Thyroid gland (tissue), 4 donors: ENCODE results near the gene OPN4. TPM values are rescaled to one million over a fixed set of nuclear protein-coding genes. Genes with fewer than 3 reads are reported as not detected.

Source experiments
- DNase-seq, 2 donors: peaks; one replicate each; pipeline ENCODE4 v3.0.0-alpha.2; 2019
- H3K27ac ChIP-seq, 3 donors: fragments of 200-600 bp; sonication (generic); 1 replicate in 2 of 3; 2 replicates in 1 of 3; pipeline ENCODE4 v1.5.1; 2016 to 2019; ENCODE audit warnings: mild to moderate bottlenecking in 1 of 3, moderate library complexity in 1 of 3
- H3K27me3 ChIP-seq: fragments of 200-600 bp; sonication (generic); one replicate; pipeline ENCODE4 v1.5.1; 2019
- H3K36me3 ChIP-seq, 2 donors: fragments of 200-600 bp; sonication (generic); one replicate each; pipeline ENCODE4 v1.5.1; 2016 to 2019
- H3K4me1 ChIP-seq, 2 donors: fragments of 200-600 bp; sonication (generic); one replicate each; pipeline ENCODE4 v1.5.1; 2017 to 2019
- H3K4me3 ChIP-seq, 3 donors: fragments of 200-600 bp; sonication (generic); replicated peaks in 1 of 3; 1 replicate in 2 of 3; 2 replicates in 1 of 3; pipeline ENCODE4 v1.5.1; 2016; ENCODE audit warnings: mild to moderate bottlenecking in 1 of 3
- H3K9me3 ChIP-seq: fragments of 200-600 bp; sonication (generic); one replicate; pipeline ENCODE4 v1.5.1; 2017
- CTCF ChIP-seq, 6 experiments: fragments of 200-600 bp in 3 of 6; fragments of 450-650 bp in 3 of 6; sonication (generic) in 3 of 6; IDR thresholded peaks; one replicate each; pipeline ENCODE4 v1.5.1; 2016 to 2019; ENCODE audit warnings: antibody characterized with exemption in 6 of 6, mild to moderate bottlenecking in 2 of 6, inconsistent platforms in 1 of 6, moderate library complexity in 1 of 6
- POLR2A ChIP-seq, 2 donors: fragments of 450-650 bp; IDR thresholded peaks; one replicate each; pipeline ENCODE4 v1.6.1; 2017; ENCODE audit warnings: antibody characterized with exemption in 2 of 2, mild to moderate bottlenecking in 2 of 2, moderate library complexity in 1 of 2
- WGBS, 2 donors: methylation state at CpG; one replicate each; pipeline ENCODE4 v1.1.5; 2017; 5-methylcytosine and 5-hydroxymethylcytosine counted together
- intact Hi-C: fragments of 100-400 bp; cut with DNase I; formaldehyde crosslinking; loops from one replicate; pipeline ENCODE4 v1.15.1; 2023
- total RNA-seq, 4 donors: library from RNA; depleted of rRNA; stranded (reverse); fragments of >200 nt; gene quantifications; one replicate each; pipeline ENCODE4 v1.2.3, GENCODE V29; 2016

Gene OPN4
- total RNA-seq, 4 donors from 2014 or later = 0.24 TPM; not detected in 3

GRCh38 chr10:86668297-86669165, 14.2 kb downstream of the OPN4 start, which contains the start of gene LDB3:
LDB3 (plus strand) TSS chr10:86668511; CDS start chr10:86668692, 181 bp downstream.
- Histone ChIP-seq H3K4me1 (peaks cover 15 to 23% of the 10 kb centered on the region in 2 donors), H3K36me3 (no peaks in the 10 kb centered on the region), H3K27me3 (no peaks in the 10 kb centered on the region), H3K4me3 (no peak within 1 kb of the TSS), H3K9me3 (no peaks in the 10 kb centered on the region), H3K27ac (peak within 1 kb of the TSS in 1 of 3 donors; percentile 17)
- intact Hi-C loops = no loop called here
- DNase-seq = peak; percentile 20 to 35
- 60 to 79% methylated on average over 9 to 13 of the region's 23 CpGs for WGBS, 2 donors
- TF ChIP-seq CTCF (IDR thresholded peaks at IDR 0.05) = no peak
- no peak for TF ChIP-seq POLR2A (IDR thresholded peaks at IDR 0.05)

- intact Hi-C loops = no loop called here
- Histone ChIP-seq H3K27me3 (no peaks in the 10 kb centered on the region), H3K36me3 (no peaks in the 10 kb centered on the region), H3K4me1 (peaks cover 17 to 39% of the 10 kb centered on the region in 2 donors), H3K4me3 (no peak overlapping the region), H3K27ac (no peak overlapping the region), H3K9me3 (no peaks in the 10 kb centered on the region)
- DNase-seq = no peak
- WGBS, 2 donors = 74 to 80% methylated on average over 2 to 8 of the region's 8 CpGs
- TF ChIP-seq POLR2A (IDR thresholded peaks at IDR 0.05) = no peak
- TF ChIP-seq CTCF (IDR thresholded peaks at IDR 0.05) = no peak
These were observed 16.0 kb downstream of the OPN4 start for GRCh38 chr10:86670290-86670811.

- Histone ChIP-seq H3K9me3 (no peaks in the 10 kb centered on the region), H3K4me1 (peaks cover 17 to 39% of the 10 kb centered on the region in 2 donors), H3K4me3 (no peak overlapping the region), H3K27ac (no peak overlapping the region), H3K27me3 (no peaks in the 10 kb centered on the region), H3K36me3 (no peaks in the 10 kb centered on the region)
- no peak for DNase-seq
- no peak for TF ChIP-seq CTCF (IDR thresholded peaks at IDR 0.05)
- no peak for TF ChIP-seq POLR2A (IDR thresholded peaks at IDR 0.05)
- WGBS, 2 donors = 89 to 90% methylated on average over 6 to 8 of the region's 8 CpGs
- intact Hi-C loops = no loop called here
These were observed 16.5 kb downstream of the OPN4 start for GRCh38 chr10:86670876-86671275.

- no peaks in the 10 kb centered on the region for H3K36me3 ChIP-seq
- intact Hi-C loops = no loop called here
- H3K4me1 ChIP-seq = peaks cover 17 to 39% of the 10 kb centered on the region in 2 donors
These were observed 17.1 kb downstream of the OPN4 start for GRCh38 chr10:86671419-86671818.

More at GRCh38 chr10:86671419-86671818, 17.1 kb downstream of the OPN4 start:
- no peaks in the 10 kb centered on the region for H3K9me3 ChIP-seq
- no peaks in the 10 kb centered on the region for H3K27me3 ChIP-seq
- no peak overlapping the region for H3K4me3 ChIP-seq
- WGBS, 2 donors = 75 to 92% methylated on average over 3 of the region's 3 CpGs
- DNase-seq = no peak
- TF ChIP-seq POLR2A (IDR thresholded peaks at IDR 0.05) (no peak), CTCF (IDR thresholded peaks at IDR 0.05) (no peak)
- no peak overlapping the region for H3K27ac ChIP-seq
